HG02852 (cell line): ENCODE results near the gene ARSI.

ENCODE experiments used
- ATAC-seq: cut with Tn5 transposase; IDR thresholded peaks from one replicate; pipeline ENCODE4 v1.9.1; 2021; ENCODE audit warnings: mild to moderate bottlenecking, moderate library complexity; ENCODE audit not compliant: unreplicated experiment

ARSI gene

GRCh38 chr5:150309101-150309885, 6.6 kb upstream of the ARSI start:
- ATAC-seq: no peak

DNA sequence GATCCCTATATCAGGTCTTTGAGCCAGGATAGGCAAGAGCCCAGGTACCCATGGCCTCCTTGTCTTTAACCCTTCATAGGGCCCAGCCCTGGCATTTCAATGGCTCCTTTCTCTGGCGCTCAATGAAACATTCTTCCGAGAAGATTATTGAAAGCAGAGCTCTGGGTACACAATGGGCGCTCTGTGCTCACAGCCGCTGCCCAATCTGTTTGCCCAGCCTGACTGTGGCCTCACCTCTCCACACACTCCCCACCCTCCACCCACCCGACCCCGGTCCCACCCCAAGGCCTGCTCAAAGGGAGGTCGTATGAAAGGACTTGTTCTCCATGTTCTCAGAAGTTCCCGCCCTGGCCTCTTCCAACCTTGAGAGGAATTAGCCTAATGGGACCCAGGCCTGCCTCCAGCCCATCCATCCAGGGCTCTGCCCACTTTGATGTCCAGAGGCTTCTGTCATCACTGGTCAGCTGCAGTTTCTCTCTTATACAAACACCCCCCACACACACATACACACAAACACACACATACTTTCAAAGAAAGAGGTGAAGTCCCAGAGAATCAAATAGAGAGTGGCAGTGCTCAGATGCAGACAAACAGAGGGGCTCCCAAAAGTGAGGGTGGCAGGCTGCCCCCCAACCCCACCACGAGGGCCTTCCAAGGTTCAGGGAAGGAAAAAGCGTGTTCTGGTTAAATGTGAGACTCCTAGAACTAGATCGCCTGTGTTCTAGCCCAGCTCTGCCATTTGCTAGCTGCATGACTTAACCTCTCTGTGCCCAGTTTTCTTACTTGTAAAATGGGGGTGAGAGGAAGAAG, 5.1 kb upstream of the ARSI start:
- no peak for ATAC-seq

- no peak for ATAC-seq
Measured at GRCh38 chr5:150306775-150307174, 4.1 kb upstream of the ARSI start.

- no peak for ATAC-seq
Measured at GRCh38 chr5:150305557-150305956, 2.9 kb upstream of the ARSI start.

DNA sequence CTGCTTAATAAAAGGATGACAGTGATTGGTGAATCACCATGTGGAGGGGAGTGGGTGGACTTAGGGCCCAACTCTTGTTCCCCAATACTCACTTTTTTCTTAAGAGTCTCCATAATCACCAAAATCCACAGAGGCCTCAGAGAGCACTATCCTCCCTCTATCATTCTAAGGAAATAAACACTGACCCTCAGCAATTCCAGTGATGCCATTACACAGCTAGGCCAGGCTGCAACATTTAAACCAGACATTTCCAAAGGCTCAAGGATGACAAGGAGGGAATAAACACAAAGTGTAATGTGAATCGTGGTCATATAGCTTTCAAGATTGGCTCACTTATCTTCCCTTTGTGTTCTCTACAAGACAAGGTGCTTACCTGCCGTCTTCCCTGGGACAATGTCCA, 2.4 kb upstream of the ARSI start:
- ATAC-seq: no peak

GRCh38 chr5:150304481-150305081, 1.9 kb upstream of the ARSI start:
- no peak for ATAC-seq

GRCh38 chr5:150303660-150304386, 1.1 kb upstream of the ARSI start:
- ATAC-seq: no peak

- no peak for ATAC-seq
Measured at GRCh38 chr5:150303070-150303615, 438 bp upstream of the ARSI start.

- no peak for ATAC-seq
Measured at GRCh38 chr5:150301901-150302300, 804 bp downstream of the ARSI start.

GRCh38 chr5:150301170-150301505, 1.6 kb downstream of the ARSI start:
- no peak for ATAC-seq

DNA sequence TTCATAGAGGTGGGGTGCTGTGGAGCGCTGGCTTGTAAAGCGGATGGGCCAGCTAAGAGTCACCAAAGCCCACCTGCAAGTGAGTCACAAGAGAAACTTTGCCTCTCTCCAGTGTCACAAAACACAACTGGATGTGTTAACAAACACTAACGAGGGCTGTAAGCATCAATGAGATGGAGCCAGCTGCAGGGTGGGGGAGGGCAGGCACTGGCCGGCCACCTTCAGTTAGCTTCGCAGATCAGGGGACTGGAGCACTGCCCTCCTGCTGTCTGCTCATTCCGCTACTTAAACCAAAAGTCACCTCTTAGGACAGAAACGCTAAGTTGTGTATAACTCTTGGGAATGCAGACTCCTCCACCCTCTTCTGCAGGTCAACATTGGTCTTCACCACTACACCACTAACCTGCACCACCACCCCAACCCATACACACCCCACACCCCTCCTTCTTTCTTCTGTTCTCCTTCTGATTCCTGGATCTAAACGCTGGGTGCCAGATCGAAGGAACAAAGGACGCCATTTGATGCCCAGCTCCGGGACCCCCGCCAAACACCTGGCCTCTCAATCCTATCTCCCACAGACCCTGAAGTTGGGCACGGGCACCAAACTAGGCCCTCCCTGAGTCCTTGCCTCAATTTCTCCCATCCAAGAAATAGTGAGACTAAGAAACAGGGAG, 2.1 kb downstream of the ARSI start:
- no peak for ATAC-seq

- ATAC-seq: no peak
Measured at GRCh38 chr5:150299571-150300327, 3.0 kb downstream of the ARSI start.

DNA sequence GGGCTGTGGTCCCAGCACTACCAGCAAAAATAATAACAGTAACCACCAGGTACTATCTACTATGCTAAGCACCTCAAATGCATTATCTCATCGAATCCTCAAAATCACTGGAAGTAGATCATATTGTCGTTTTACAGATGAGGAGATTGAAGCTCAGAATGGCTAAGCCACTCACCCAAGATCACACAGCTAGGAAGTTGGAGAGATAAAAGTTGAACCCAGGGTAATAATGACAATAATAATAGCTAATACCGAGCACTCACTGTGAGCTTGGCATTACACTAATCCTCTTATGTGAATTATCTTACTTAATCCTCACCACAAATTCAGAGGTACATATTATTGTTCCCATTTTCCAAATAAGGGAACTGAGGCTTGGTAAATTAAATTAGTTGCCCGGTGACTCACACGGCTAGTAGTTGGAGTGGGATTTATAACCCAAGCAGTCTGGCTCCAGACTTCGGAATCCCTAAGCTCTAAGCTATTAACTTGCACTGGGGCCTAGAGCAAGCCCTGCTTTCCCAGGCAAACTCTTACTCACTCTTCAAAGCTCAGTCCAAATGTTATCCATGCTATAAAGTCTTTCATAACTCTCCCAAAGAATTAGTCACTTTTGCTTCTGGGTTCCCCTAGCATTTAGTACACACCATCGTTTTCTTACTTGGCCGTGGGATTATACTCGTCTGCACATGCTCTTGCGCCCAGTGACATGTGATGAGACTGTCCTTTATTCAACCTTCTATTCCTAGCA, 3.8 kb downstream of the ARSI start:
- no peak for ATAC-seq

DNA sequence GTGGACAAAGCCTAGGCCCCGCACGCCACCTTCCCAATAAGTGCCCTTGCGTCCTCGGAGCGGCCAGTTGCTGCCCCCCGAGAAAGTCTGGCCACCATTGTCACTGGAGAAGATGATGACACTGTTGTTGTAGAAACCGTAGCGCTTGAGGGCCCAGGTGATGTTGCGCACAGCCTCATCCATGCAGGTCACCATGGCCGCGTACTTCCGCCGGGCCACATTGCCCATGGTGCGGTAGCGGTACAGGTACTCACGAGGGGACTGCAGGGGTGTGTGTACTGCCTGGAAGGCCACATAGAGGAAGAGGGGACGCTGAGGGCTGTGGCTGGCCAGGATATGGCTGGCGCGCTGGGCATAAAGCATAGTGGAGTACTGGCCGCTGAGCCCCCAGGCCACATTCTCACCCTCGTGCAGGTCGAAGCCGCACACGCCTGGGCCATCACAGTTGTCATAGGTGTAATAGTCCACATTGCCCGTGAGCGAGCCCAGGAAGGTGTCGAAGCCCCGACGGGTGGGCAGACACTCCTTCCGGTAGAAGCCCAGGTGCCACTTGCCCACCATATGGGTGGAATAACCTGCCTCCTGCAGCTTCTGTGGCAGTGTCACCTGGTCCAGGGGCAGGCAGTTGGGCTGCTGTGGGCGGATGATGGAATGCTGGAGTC, 4.6 kb downstream of the ARSI start:
- no peak for ATAC-seq

- no peak for ATAC-seq
Measured at GRCh38 chr5:150297236-150297890, 5.3 kb downstream of the ARSI start.

DNA sequence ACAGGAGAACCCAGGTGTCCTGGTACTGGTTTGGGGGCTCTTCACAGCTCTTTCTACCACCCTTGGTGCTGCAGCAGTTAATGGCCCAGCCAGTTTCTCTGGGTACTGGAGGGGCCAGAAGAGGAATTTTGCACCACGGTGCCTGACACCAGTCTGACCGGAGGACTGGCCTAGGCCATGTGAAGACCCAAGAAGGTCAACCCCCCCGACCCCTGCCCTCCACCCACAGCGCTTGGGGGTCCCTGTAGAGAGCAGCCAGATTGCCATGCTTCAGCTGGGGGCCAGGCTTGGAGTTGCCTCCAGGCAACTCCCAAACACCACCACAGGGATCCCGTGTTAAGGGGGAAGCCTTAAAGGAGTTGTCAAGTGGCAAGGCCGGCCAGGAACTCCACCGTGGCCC, 6.2 kb downstream of the ARSI start:
- ATAC-seq: no peak

- no peak for ATAC-seq
Measured at GRCh38 chr5:150295741-150296486, 6.8 kb downstream of the ARSI start.
